ENCODE measurements around the gene CREBBP. TPM values are rescaled to one million over a fixed set of nuclear protein-coding genes. Genes with fewer than 3 reads are reported as not detected.

CREBBP gene
- total and polyA plus RNA-seq, 4 donors: 16.0 to 155 (median 36.1) TPM

GRCh38 chr16:3909791-3910583 is 29.5 kb upstream of the CREBBP start:
- TF ChIP-seq, protein P1, sequence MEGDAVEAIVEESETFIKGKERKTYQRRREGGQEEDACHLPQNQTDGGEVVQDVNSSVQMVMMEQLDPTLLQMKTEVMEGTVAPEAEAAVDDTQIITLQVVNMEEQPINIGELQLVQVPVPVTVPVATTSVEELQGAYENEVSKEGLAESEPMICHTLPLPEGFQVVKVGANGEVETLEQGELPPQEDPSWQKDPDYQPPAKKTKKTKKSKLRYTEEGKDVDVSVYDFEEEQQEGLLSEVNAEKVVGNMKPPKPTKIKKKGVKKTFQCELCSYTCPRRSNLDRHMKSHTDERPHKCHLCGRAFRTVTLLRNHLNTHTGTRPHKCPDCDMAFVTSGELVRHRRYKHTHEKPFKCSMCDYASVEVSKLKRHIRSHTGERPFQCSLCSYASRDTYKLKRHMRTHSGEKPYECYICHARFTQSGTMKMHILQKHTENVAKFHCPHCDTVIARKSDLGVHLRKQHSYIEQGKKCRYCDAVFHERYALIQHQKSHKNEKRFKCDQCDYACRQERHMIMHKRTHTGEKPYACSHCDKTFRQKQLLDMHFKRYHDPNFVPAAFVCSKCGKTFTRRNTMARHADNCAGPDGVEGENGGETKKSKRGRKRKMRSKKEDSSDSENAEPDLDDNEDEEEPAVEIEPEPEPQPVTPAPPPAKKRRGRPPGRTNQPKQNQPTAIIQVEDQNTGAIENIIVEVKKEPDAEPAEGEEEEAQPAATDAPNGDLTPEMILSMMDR (IDR thresholded peaks at IDR 0.05; ENCODE audit: control extremely low read depth, extremely low read depth): no peak
- Histone ChIP-seq H3K27ac (ENCODE audit: low read depth in 1 of 2, low read length in 1 of 2) (no peak overlapping the region), H3K4me3 (no peak overlapping the region), H3K27me3 (ENCODE audit: control insufficient read depth in 3 of 3, insufficient read depth in 3 of 3, low read length in 2 of 3) (no peaks in the 10 kb centered on the region), H3K9me3 (ENCODE audit: control insufficient read depth in 4 of 4, insufficient read depth in 3 of 4, low read length in 3 of 4) (no peaks in the 10 kb centered on the region), H3K9ac (ENCODE audit: insufficient read depth in 1 of 2, low read length in 2 of 2) (no peak overlapping the region), H3K36me3 (ENCODE audit: control insufficient read depth in 4 of 4, insufficient read depth in 4 of 4, low read length in 4 of 4) (no peaks in the 10 kb centered on the region), H3K4me1 (ENCODE audit: control insufficient read depth in 5 of 5, insufficient read depth in 5 of 5, low read length in 5 of 5) (no peaks in the 10 kb centered on the region)
- 76 to 85% methylated on average over 18 of the region's 18 CpGs for WGBS, 2 donors
- ATAC-seq (ENCODE audit: insufficient read depth, low FRiP score): no peak
- DNase-seq: no peak

GRCh38 chr16:3908951-3909437 is 28.5 kb upstream of the CREBBP start:
- no peak overlapping the region for H3K4me3 ChIP-seq
- DNase-seq (no peak), ATAC-seq (ENCODE audit: insufficient read depth, low FRiP score) (no peak)
- no peak overlapping the region for H3K27ac ChIP-seq (ENCODE audit: low read depth in 1 of 2, low read length in 1 of 2)
- TF ChIP-seq, protein P1 (IDR thresholded peaks at IDR 0.05; ENCODE audit: control extremely low read depth, extremely low read depth): no peak
- H3K9me3 ChIP-seq (ENCODE audit: control insufficient read depth in 4 of 4, insufficient read depth in 3 of 4, low read length in 3 of 4): no peaks in the 10 kb centered on the region
- no peaks in the 10 kb centered on the region for H3K27me3 ChIP-seq (ENCODE audit: control insufficient read depth in 3 of 3, insufficient read depth in 3 of 3, low read length in 2 of 3)
- H3K9ac ChIP-seq (ENCODE audit: insufficient read depth in 1 of 2, low read length in 2 of 2): no peak overlapping the region
- 85 to 86% methylated on average over 17 of the region's 17 CpGs for WGBS, 2 donors
- no peaks in the 10 kb centered on the region for H3K36me3 ChIP-seq (ENCODE audit: control insufficient read depth in 4 of 4, insufficient read depth in 4 of 4, low read length in 4 of 4)
- H3K4me1 ChIP-seq (ENCODE audit: control insufficient read depth in 5 of 5, insufficient read depth in 5 of 5, low read length in 5 of 5): no peaks in the 10 kb centered on the region

DNA sequence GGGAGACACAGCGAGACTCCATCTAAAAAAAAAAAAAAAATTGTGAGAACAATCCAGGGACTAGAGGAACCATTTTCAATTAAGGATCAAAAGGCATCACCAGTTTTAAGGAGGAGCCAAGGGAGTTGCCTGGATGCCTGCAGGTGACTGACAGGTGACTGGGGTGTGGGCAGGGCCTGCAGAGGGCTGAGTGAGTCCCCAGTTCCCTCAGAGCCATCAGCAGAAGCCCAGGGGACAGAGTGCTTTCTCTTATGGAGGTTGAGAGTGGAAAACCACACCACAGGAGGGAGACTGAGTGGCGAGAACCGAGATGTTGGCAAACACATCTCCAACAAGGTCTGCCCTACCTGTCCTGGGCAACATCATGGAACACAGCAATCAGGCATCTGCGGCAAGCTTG is 27.1 kb upstream of the CREBBP start:
- H3K4me1 ChIP-seq (ENCODE audit: control insufficient read depth in 5 of 5, insufficient read depth in 5 of 5, low read length in 5 of 5): no peaks in the 10 kb centered on the region
- DNase-seq (no peak), ATAC-seq (ENCODE audit: insufficient read depth, low FRiP score) (no peak)
- WGBS, 2 donors: 86 to 95% methylated on average over 4 of the region's 4 CpGs
- H3K9ac ChIP-seq (ENCODE audit: insufficient read depth in 1 of 2, low read length in 2 of 2): no peak overlapping the region
- no peaks in the 10 kb centered on the region for H3K36me3 ChIP-seq (ENCODE audit: control insufficient read depth in 4 of 4, insufficient read depth in 4 of 4, low read length in 4 of 4)
- no peaks in the 10 kb centered on the region for H3K27me3 ChIP-seq (ENCODE audit: control insufficient read depth in 3 of 3, insufficient read depth in 3 of 3, low read length in 2 of 3)
- H3K9me3 ChIP-seq (ENCODE audit: control insufficient read depth in 4 of 4, insufficient read depth in 3 of 4, low read length in 3 of 4): no peaks in the 10 kb centered on the region
- no peak overlapping the region for H3K4me3 ChIP-seq
- no peak overlapping the region for H3K27ac ChIP-seq (ENCODE audit: low read depth in 1 of 2, low read length in 1 of 2)
- TF ChIP-seq, protein P1 (IDR thresholded peaks at IDR 0.05; ENCODE audit: control extremely low read depth, extremely low read depth): no peak

Data from lung (tissue), 12 donors.